ENCODE results near the gene SYTL1.

- TF ChIP-seq ELF1 (IDR thresholded peaks at IDR 0.05; ENCODE audit: borderline replicate concordance, low read depth): no peak
- no peak for TF ChIP-seq CTCF (IDR thresholded peaks at IDR 0.05 in 2 of 3, conservative IDR thresholded peaks at IDR 0.05 in 1 of 3; ENCODE audit: borderline replicate concordance in 1 of 3, insufficient read depth in 1 of 3, low read depth in 2 of 3, low read length in 2 of 3)
- no peak for TF ChIP-seq POLR2A (IDR thresholded peaks at IDR 0.05; ENCODE audit: borderline replicate concordance, extremely low read depth, insufficient read depth, insufficient read length)
- TF ChIP-seq EZH2 (IDR thresholded peaks at IDR 0.05): no peak
These were observed 41.8 kb downstream of the SYTL1 start for GRCh38 chr1:27383661-27384060.
